Kidney (tissue), 14 donors: ENCODE data around the gene CRTC3. TPM values are rescaled to one million over a fixed set of nuclear protein-coding genes. Genes with fewer than 3 reads are reported as not detected.

ENCODE experiments used
- DNase-seq, 5 donors: peaks; one replicate each; pipeline ENCODE4 v3.0.0-alpha.2; 2013 to 2020
- FAIRE-seq: peaks from 2 replicates; lab custom pipeline; 2012; peaks lifted over from hg19 to GRCh38; lab: Jason Lieb, UNC
- H3K27ac ChIP-seq, 2 donors: one replicate each; pipeline ENCODE4 v1.7.0; 2013; ENCODE audit warnings: low read depth in 2 of 2, low read length in 2 of 2, inconsistent platforms in 1 of 2
- H3K27me3 ChIP-seq: one replicate; pipeline ENCODE4 v1.7.1; 2013; ENCODE audit warnings: low read length, inconsistent platforms; ENCODE audit not compliant: control insufficient read depth, insufficient read depth
- H3K36me3 ChIP-seq, 3 donors: one replicate each; pipeline versions ENCODE4 v1.7.0 to v1.7.1; 2013; ENCODE audit warnings: low read length in 3 of 3, control low read depth in 1 of 3, inconsistent platforms in 1 of 3; ENCODE audit not compliant: insufficient read depth in 3 of 3, control insufficient read depth in 2 of 3
- H3K4me1 ChIP-seq, 3 donors: one replicate each; pipeline versions ENCODE4 v1.7.0 to v1.7.1; 2013; ENCODE audit warnings: low read length in 3 of 3, inconsistent platforms in 1 of 3, low read depth in 1 of 3; ENCODE audit not compliant: control insufficient read depth in 2 of 3, insufficient read depth in 2 of 3
- H3K4me3 ChIP-seq, 3 donors: one replicate each; pipeline versions ENCODE4 v1.7.0 to v1.8.1; 2013; ENCODE audit warnings: low read length in 3 of 3, control low read depth in 1 of 3, inconsistent platforms in 1 of 3
- H3K9ac ChIP-seq, 3 donors: one replicate each; pipeline versions ENCODE4 v1.7.0 to v1.7.1; 2013; ENCODE audit warnings: low read length in 3 of 3, control low read depth in 1 of 3, inconsistent platforms in 1 of 3
- H3K9me3 ChIP-seq, 3 donors: one replicate each; pipeline versions ENCODE4 v1.7.0 to v1.7.1; 2013; ENCODE audit warnings: low read length in 3 of 3, control low read depth in 1 of 3, inconsistent platforms in 1 of 3; ENCODE audit not compliant: control insufficient read depth in 2 of 3, insufficient read depth in 1 of 3
- intact Hi-C: fragments of 100-400 bp; cut with DNase I; formaldehyde crosslinking; loops from one replicate; pipeline ENCODE4 v1.11.1; 2022
- polyA plus RNA-seq: library from polyadenylated mRNA; stranded (reverse); fragments of 350-450 nt; fragmentation: Illumina TruSeq; extraction: RNeasy Lipid Tissue Mini Kit (QIAGEN cat#74804); gene quantifications from one replicate; pipeline ENCODE4 v1.2.3, GENCODE V29; 2014; ENCODE audit warnings: low read depth, low replicate concordance; ENCODE audit not compliant: insufficient read depth
- total RNA-seq: library from RNA; stranded (reverse); fragmentation: NEBNext Ultra II Directional; extraction: Animal tissue kit (Norgen Biotek cat#: 25700); gene quantifications from one replicate; pipeline ENCODE4 v1.2.1, GENCODE V29; 2021
- TF ChIP-seq, protein P1 (sequence below): IDR thresholded peaks from 3 replicates; pipeline ENCODE4 v1.5.1; 2012; ENCODE audit warnings: mild to moderate bottlenecking, moderate library complexity, borderline replicate concordance; ENCODE audit not compliant: insufficient read depth; ENCODE audit errors: extremely low read depth
- donor health status: control.
- donor health status: control.
- donor health status: control.
- donor health status: control.
- donor health status: control.
- donor health status: DM: yes; HTN: yes; CAD: no.
- donor health status: Normal renal cell carcinoma (clear cell type).

The CRTC3 gene
- total and polyA plus RNA-seq, 2 donors from 2014 or later: 9.2 to 49.0 TPM

DNA sequence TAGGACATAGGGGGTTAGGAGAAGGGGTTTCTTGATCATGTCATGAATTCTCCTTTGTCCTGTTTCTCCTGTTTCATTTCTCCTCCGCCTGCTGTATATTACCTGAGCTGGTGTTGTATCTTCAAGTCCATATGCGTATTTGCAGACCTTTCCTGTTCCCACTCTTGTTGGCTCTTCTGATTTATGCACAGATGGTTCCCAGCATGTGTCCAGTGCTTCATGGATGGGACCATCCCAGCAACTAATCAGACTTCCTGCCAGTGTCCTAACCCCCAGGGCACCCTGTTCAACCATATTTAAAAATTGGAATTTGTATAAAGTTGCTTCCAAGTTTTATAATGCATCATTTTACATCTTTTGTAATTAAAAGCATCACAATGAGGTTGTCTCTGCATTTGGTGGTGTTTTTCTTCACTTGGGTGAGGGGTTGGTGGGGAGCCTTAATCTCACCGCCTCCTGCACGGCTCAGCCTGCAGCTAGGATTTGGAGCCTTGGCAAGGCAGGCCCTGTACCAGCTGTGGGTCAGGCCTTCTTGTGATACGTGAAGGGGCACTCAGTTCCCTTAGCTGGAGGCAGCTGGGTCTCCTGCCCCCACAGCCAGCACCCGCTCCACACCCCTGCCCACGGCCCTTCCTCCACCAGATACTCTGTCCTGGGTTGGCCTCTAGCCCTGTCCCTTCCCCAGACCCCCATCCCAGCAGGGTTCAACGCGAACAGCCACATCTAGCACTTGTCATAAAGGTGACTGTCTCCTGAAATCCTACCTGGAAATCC, 115.4 kb downstream of the CRTC3 start:
- no peak overlapping the region for H3K27ac ChIP-seq
- H3K4me3 ChIP-seq: no peak overlapping the region
- FAIRE-seq: no peak
- intact Hi-C loops: no loop called here
- H3K36me3 ChIP-seq: peaks cover 3 to 25% (median 12%) of the 10 kb centered on the region in 3 donors
- no peak overlapping the region for H3K9ac ChIP-seq
- TF ChIP-seq, protein P1, sequence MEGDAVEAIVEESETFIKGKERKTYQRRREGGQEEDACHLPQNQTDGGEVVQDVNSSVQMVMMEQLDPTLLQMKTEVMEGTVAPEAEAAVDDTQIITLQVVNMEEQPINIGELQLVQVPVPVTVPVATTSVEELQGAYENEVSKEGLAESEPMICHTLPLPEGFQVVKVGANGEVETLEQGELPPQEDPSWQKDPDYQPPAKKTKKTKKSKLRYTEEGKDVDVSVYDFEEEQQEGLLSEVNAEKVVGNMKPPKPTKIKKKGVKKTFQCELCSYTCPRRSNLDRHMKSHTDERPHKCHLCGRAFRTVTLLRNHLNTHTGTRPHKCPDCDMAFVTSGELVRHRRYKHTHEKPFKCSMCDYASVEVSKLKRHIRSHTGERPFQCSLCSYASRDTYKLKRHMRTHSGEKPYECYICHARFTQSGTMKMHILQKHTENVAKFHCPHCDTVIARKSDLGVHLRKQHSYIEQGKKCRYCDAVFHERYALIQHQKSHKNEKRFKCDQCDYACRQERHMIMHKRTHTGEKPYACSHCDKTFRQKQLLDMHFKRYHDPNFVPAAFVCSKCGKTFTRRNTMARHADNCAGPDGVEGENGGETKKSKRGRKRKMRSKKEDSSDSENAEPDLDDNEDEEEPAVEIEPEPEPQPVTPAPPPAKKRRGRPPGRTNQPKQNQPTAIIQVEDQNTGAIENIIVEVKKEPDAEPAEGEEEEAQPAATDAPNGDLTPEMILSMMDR: no peak
- no peaks in the 10 kb centered on the region for H3K9me3 ChIP-seq
- H3K27me3 ChIP-seq: no peaks in the 10 kb centered on the region
- DNase-seq: peak in 1 of 5 donors; percentile 64
- H3K4me1 ChIP-seq: peaks cover 3 to 5% (median 3%) of the 10 kb centered on the region in 3 donors

DNA sequence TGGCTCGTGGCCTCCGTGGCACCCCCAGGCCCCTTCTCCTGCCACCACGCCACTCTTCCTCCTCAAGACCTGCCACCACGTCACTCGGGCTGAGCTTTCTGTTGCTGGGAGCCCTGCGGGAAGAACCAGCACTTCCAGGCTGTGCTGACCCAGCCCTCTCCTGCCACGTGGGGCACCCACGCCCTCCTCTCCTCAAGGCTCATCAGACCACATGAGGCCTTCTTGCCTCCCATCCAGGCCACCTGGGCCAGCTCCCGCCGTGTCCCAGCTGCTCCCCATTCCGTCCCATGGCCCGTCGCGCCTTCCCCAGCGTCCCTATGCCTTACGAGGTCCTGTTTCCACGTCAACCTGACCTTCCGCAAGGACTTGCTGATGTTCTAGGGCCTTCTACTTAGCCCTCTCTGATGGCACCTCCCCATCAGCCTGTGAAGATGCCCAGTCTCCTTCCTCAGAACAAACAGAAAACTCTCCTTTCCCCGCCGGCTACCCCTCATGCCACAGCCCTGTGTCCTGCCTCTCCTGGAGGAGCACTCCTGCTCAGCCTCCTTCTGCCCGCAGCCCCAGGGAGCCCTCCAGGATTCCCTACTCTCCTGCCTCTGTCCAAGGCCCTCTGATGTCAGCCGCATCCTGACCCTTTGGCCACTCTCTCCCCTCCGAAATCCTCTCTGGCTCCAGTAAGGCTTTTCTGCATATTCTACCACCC, 116.3 kb downstream of the CRTC3 start:
- H3K9ac ChIP-seq: no peak overlapping the region
- H3K27ac ChIP-seq: no peak overlapping the region
- H3K36me3 ChIP-seq: peaks cover 3 to 18% (median 12%) of the 10 kb centered on the region in 3 donors
- H3K9me3 ChIP-seq: no peaks in the 10 kb centered on the region
- H3K4me1 ChIP-seq: peaks cover 3 to 5% (median 3%) of the 10 kb centered on the region in 3 donors
- no peak overlapping the region for H3K4me3 ChIP-seq
- H3K27me3 ChIP-seq: no peaks in the 10 kb centered on the region
- DNase-seq (peak in 1 of 5 donors; percentile 77), FAIRE-seq (no peak)
- TF ChIP-seq, protein P1: no peak
- intact Hi-C loops: no loop called here

GRCh38 chr15:90646662-90647305, 117.1 kb downstream of the CRTC3 start:
- H3K4me3 ChIP-seq: no peak overlapping the region
- TF ChIP-seq, protein P1: no peak
- peaks cover 3 to 5% (median 3%) of the 10 kb centered on the region in 3 donors for H3K4me1 ChIP-seq
- no peak overlapping the region for H3K9ac ChIP-seq
- DNase-seq (peak in 1 of 5 donors; percentile 47), FAIRE-seq (no peak)
- intact Hi-C loops: no loop called here
- H3K9me3 ChIP-seq: no peaks in the 10 kb centered on the region
- no peak overlapping the region for H3K27ac ChIP-seq
- no peaks in the 10 kb centered on the region for H3K27me3 ChIP-seq
- peaks cover 3 to 16% (median 10%) of the 10 kb centered on the region in 3 donors for H3K36me3 ChIP-seq
